HEK293 (cell line): Measurements from ENCODE around the gene PLP2.

ENCODE experiments used
- CTCF ChIA-PET: fragments of 350-600 bp; formaldehyde crosslinking; extraction: SDS; loops from one replicate; lab custom pipeline; 2021; ENCODE audit warnings: antibody characterized with exemption; lab: Yijun Ruan, JAX
- POLR2A ChIA-PET: fragments of 300-600 bp; formaldehyde crosslinking; extraction: SDS; loops from one replicate; lab custom pipeline; 2020; ENCODE audit warnings: antibody characterized with exemption, inconsistent platforms; lab: Yijun Ruan, JAX
- H3K27ac ChIP-seq: fragments of 200-500 bp; sonication (Bioruptor generic); 2 replicates; pipeline ENCODE4 v1.5.1; 2014; ENCODE audit warnings: low read depth, low read length, control low read depth, inconsistent platforms; ENCODE audit errors: extremely low read depth
- H3K36me3 ChIP-seq, 2 experiments: fragments of 200-500 bp in 1 of 2; sonication (Bioruptor generic) in 1 of 2; 1 replicate in 1 of 2; 2 replicates in 1 of 2; pipeline ENCODE4 v1.5.1; 2014 to 2017; ENCODE audit warnings: inconsistent platforms in 2 of 2, low read length in 2 of 2; ENCODE audit not compliant: control insufficient read depth in 2 of 2, insufficient read depth in 1 of 2
- H3K4me1 ChIP-seq: fragments of 200-500 bp; sonication (Bioruptor generic); 2 replicates; pipeline ENCODE4 v1.5.1; 2014; ENCODE audit warnings: mild to moderate bottlenecking, low read length, inconsistent platforms; ENCODE audit not compliant: control insufficient read depth, insufficient read depth
- H3K4me3 ChIP-seq: 2 replicates; pipeline ENCODE4 v1.5.1; 2011; ENCODE audit warnings: low read depth, mild to moderate bottlenecking, control low read depth, low read length, moderate library complexity
- H3K9me3 ChIP-seq: fragments of 200-500 bp; sonication (Bioruptor generic); 2 replicates; pipeline ENCODE4 v1.5.1; 2014; ENCODE audit warnings: low read depth, low read length, inconsistent platforms; ENCODE audit not compliant: control insufficient read depth, insufficient read depth
- BCL11B ChIP-seq: fragments of 450-650 bp; formaldehyde crosslinking; IDR thresholded peaks from 2 replicates; pipeline ENCODE4 v1.5.1; 2016; ENCODE audit warnings: low read depth, missing biosample characterization, missing genetic modification characterization
- EGR2 ChIP-seq: fragments of 450-650 bp; formaldehyde crosslinking; IDR thresholded peaks from 2 replicates; pipeline ENCODE4 v1.5.1; 2016; ENCODE audit warnings: low read depth, missing biosample characterization, missing genetic modification characterization
- KLF8 ChIP-seq: fragments of 450-650 bp; formaldehyde crosslinking; IDR thresholded peaks from 2 replicates; pipeline ENCODE4 v1.5.1; 2016; ENCODE audit warnings: missing biosample characterization, missing genetic modification characterization
- PATZ1 ChIP-seq: fragments of 450-650 bp; formaldehyde crosslinking; IDR thresholded peaks from 2 replicates; pipeline ENCODE4 v1.5.1; 2016; ENCODE audit warnings: missing biosample characterization, missing genetic modification characterization
- PRDM10 ChIP-seq: fragments of 450-650 bp; formaldehyde crosslinking; IDR thresholded peaks from 2 replicates; pipeline ENCODE4 v1.5.1; 2016; ENCODE audit warnings: missing biosample characterization, missing genetic modification characterization
- SCRT1 ChIP-seq: fragments of 450-650 bp; formaldehyde crosslinking; IDR thresholded peaks from 2 replicates; pipeline ENCODE4 v1.5.1; 2016; ENCODE audit warnings: missing biosample characterization, missing genetic modification characterization, borderline replicate concordance
- SP3 ChIP-seq: fragments of 450-650 bp; formaldehyde crosslinking; IDR thresholded peaks from 2 replicates; pipeline ENCODE4 v1.5.1; 2016; ENCODE audit warnings: missing biosample characterization, missing genetic modification characterization
- ZBTB11 ChIP-seq: fragments of 450-650 bp; formaldehyde crosslinking; conservative IDR thresholded peaks from 2 replicates; pipeline ENCODE4 v1.5.1; 2016; ENCODE audit warnings: low read depth, missing biosample characterization, missing genetic modification characterization
- ZFP69B ChIP-seq: fragments of 450-650 bp; formaldehyde crosslinking; IDR thresholded peaks from 2 replicates; pipeline ENCODE4 v1.5.1; 2016; ENCODE audit warnings: missing biosample characterization, missing genetic modification characterization
- ZNF112 ChIP-seq: fragments of 450-650 bp; formaldehyde crosslinking; IDR thresholded peaks from 2 replicates; pipeline ENCODE4 v1.5.0; 2017; ENCODE audit warnings: missing biosample characterization, missing genetic modification characterization
- ZNF169 ChIP-seq: fragments of 450-650 bp; formaldehyde crosslinking; IDR thresholded peaks from 2 replicates; pipeline ENCODE4 v1.5.1; 2016; ENCODE audit warnings: missing biosample characterization, missing genetic modification characterization
- ZNF239 ChIP-seq: fragments of 450-650 bp; formaldehyde crosslinking; IDR thresholded peaks from 2 replicates; pipeline ENCODE4 v1.5.1; 2016; ENCODE audit warnings: missing biosample characterization, missing genetic modification characterization
- ZNF501 ChIP-seq: fragments of 450-650 bp; formaldehyde crosslinking; IDR thresholded peaks from 2 replicates; pipeline ENCODE4 v1.5.1; 2016; ENCODE audit warnings: missing biosample characterization, missing genetic modification characterization
- ZNF521 ChIP-seq: fragments of 450-650 bp; formaldehyde crosslinking; IDR thresholded peaks from 2 replicates; pipeline ENCODE4 v1.5.1; 2017; ENCODE audit warnings: missing biosample characterization, mild to moderate bottlenecking, missing genetic modification characterization
- ZNF555 ChIP-seq: fragments of 450-650 bp; formaldehyde crosslinking; conservative IDR thresholded peaks from 2 replicates; pipeline ENCODE4 v1.5.1; 2017; ENCODE audit warnings: missing biosample characterization, mild to moderate bottlenecking, missing genetic modification characterization, inconsistent platforms
- ZNF777 ChIP-seq: fragments of 450-650 bp; formaldehyde crosslinking; IDR thresholded peaks from 2 replicates; pipeline ENCODE4 v1.5.1; 2017; ENCODE audit warnings: missing biosample characterization, missing genetic modification characterization, borderline replicate concordance
- ZXDB ChIP-seq: fragments of 450-650 bp; formaldehyde crosslinking; IDR thresholded peaks from 2 replicates; pipeline ENCODE4 v1.5.1; 2016; ENCODE audit warnings: missing biosample characterization, missing genetic modification characterization

Gene PLP2

GRCh38 chrX:49163555-49164419, 7.9 kb upstream of the PLP2 start (continued):
- TF ChIP-seq PRDM10 (tag by site-specific recombination) (peak; percentile 100), ZNF521 (tag by site-specific recombination) (no peak), ZFP69B (tag by site-specific recombination) (peak; percentile 40; the same call in 1 of the 2 replicates), ZNF112 (tag by site-specific recombination) (no peak), KLF8 (peak; percentile 89), ZNF501 (tag by site-specific recombination) (0 out of 2 replicates have a peak, but pooled peaks have one; percentile 67), SP3 (peak; percentile 97), PATZ1 (tag by site-specific recombination) (peak; percentile 99), ZNF555 (tag by site-specific recombination) (no peak), SCRT1 (no peak), ZBTB11 (tag by site-specific recombination) (no peak), BCL11B (tag by site-specific recombination) (peak; percentile 75; the same call in 1 of the 2 replicates), ZXDB (peak; percentile 71)

- H3K27ac ChIP-seq = peak overlapping the region; percentile 73; the same call in 1 of the 2 replicates
- CTCF ChIA-PET = interaction anchor here (0.6 to 1.6 kb wide), 4 partner anchors 9 to 714 kb away, joined by 3 to 5 read pairs (median 4); no protein-coding TSS in a partner anchor
- H3K36me3 ChIP-seq = no peaks in the 10 kb centered on the region
- H3K4me3 ChIP-seq = no peak overlapping the region
- POLR2A ChIA-PET = interaction anchor here (1.5 kb wide), 1 partner anchor 26 kb away, joined by 4 read pairs; no protein-coding TSS in a partner anchor
- H3K4me1 ChIP-seq = peaks cover 7% of the 10 kb centered on the region
- TF ChIP-seq ZNF777 (tag by site-specific recombination) (no peak), ZNF239 (tag by site-specific recombination) (no peak), EGR2 (tag by site-specific recombination) (no peak), ZNF169 (tag by site-specific recombination) (no peak)
- no peaks in the 10 kb centered on the region for H3K9me3 ChIP-seq
These were observed 6.9 kb upstream of the PLP2 start for GRCh38 chrX:49164589-49165360.
